GM21619 (cell line): ENCODE data around the gene SPINK4.

Experiments
- ATAC-seq: cut with Tn5 transposase; IDR thresholded peaks from one replicate; pipeline ENCODE4 v1.9.1; 2021; ENCODE audit not compliant: unreplicated experiment

Gene SPINK4

GRCh38 chr9:33256236-33256635 is 16.3 kb downstream of the SPINK4 start:
- ATAC-seq: no peak

- ATAC-seq: no peak
These were observed 17.3 kb downstream of the SPINK4 start for GRCh38 chr9:33257276-33257675.

- no peak for ATAC-seq
These were observed 20.4 kb downstream of the SPINK4 start for GRCh38 chr9:33260372-33260771.

GRCh38 chr9:33263131-33264002 is 23.4 kb downstream of the SPINK4 start:
- peak; percentile 3 for ATAC-seq

- ATAC-seq: peak; percentile 35
These were observed 24.1 kb downstream of the SPINK4 start for GRCh38 chr9:33264003-33264472.

- ATAC-seq: peak; percentile 79
These were observed 24.7 kb downstream of the SPINK4 start, which contains the start of the genes BAG1 and CHMP5 for GRCh38 chr9:33264473-33265177. Gene BAG1, minus strand, starts transcription at chr9:33264708. Gene CHMP5, plus strand, starts transcription at chr9:33265049. Its CDS starts 30 bp downstream, at chr9:33265079.

- no peak for ATAC-seq
These were observed 25.4 kb downstream of the SPINK4 start for GRCh38 chr9:33265211-33265865.

- ATAC-seq: no peak
These were observed 27.3 kb downstream of the SPINK4 start for GRCh38 chr9:33267151-33267767.

- no peak for ATAC-seq
These were observed 30.2 kb downstream of the SPINK4 start for GRCh38 chr9:33270146-33270545.

GRCh38 chr9:33272061-33272460 is 32.1 kb downstream of the SPINK4 start:
- no peak for ATAC-seq

GRCh38 chr9:33273266-33273971 is 33.5 kb downstream of the SPINK4 start:
- no peak for ATAC-seq

- no peak for ATAC-seq
These were observed 34.0 kb downstream of the SPINK4 start for GRCh38 chr9:33273972-33274328.

- ATAC-seq: no peak
These were observed 37.5 kb downstream of the SPINK4 start for GRCh38 chr9:33277484-33277883.

GRCh38 chr9:33285502-33285901 is 45.5 kb downstream of the SPINK4 start:
- no peak for ATAC-seq

- ATAC-seq: no peak
These were observed 47.1 kb downstream of the SPINK4 start for GRCh38 chr9:33287087-33287490.

GRCh38 chr9:33288235-33288634 is 48.3 kb downstream of the SPINK4 start:
- no peak for ATAC-seq

GRCh38 chr9:33288828-33289483 is 49.0 kb downstream of the SPINK4 start:
- no peak for ATAC-seq

GRCh38 chr9:33289496-33289895 is 49.5 kb downstream of the SPINK4 start:
- no peak for ATAC-seq

GRCh38 chr9:33289936-33290246 is 49.9 kb downstream of the SPINK4 start:
- peak; percentile 22 for ATAC-seq
